Kidney (tissue), 14 donors: ENCODE data around the gene CPN2. TPM values are rescaled to one million over a fixed set of nuclear protein-coding genes. Genes with fewer than 3 reads are reported as not detected.

Experiments used
- DNase-seq, 5 donors: peaks; one replicate each; pipeline ENCODE4 v3.0.0-alpha.2; 2013 to 2020
- FAIRE-seq: peaks from 2 replicates; lab custom pipeline; 2012; peaks lifted over from hg19 to GRCh38; lab: Jason Lieb, UNC
- H3K27ac ChIP-seq, 2 donors: one replicate each; pipeline ENCODE4 v1.7.0; 2013; ENCODE audit warnings: low read depth in 2 of 2, low read length in 2 of 2, inconsistent platforms in 1 of 2
- H3K27me3 ChIP-seq: one replicate; pipeline ENCODE4 v1.7.1; 2013; ENCODE audit warnings: low read length, inconsistent platforms; ENCODE audit not compliant: control insufficient read depth, insufficient read depth
- H3K36me3 ChIP-seq, 3 donors: one replicate each; pipeline versions ENCODE4 v1.7.0 to v1.7.1; 2013; ENCODE audit warnings: low read length in 3 of 3, control low read depth in 1 of 3, inconsistent platforms in 1 of 3; ENCODE audit not compliant: insufficient read depth in 3 of 3, control insufficient read depth in 2 of 3
- H3K4me1 ChIP-seq, 3 donors: one replicate each; pipeline versions ENCODE4 v1.7.0 to v1.7.1; 2013; ENCODE audit warnings: low read length in 3 of 3, inconsistent platforms in 1 of 3, low read depth in 1 of 3; ENCODE audit not compliant: control insufficient read depth in 2 of 3, insufficient read depth in 2 of 3
- H3K4me3 ChIP-seq, 3 donors: one replicate each; pipeline versions ENCODE4 v1.7.0 to v1.8.1; 2013; ENCODE audit warnings: low read length in 3 of 3, control low read depth in 1 of 3, inconsistent platforms in 1 of 3
- H3K9ac ChIP-seq, 3 donors: one replicate each; pipeline versions ENCODE4 v1.7.0 to v1.7.1; 2013; ENCODE audit warnings: low read length in 3 of 3, control low read depth in 1 of 3, inconsistent platforms in 1 of 3
- H3K9me3 ChIP-seq, 3 donors: one replicate each; pipeline versions ENCODE4 v1.7.0 to v1.7.1; 2013; ENCODE audit warnings: low read length in 3 of 3, control low read depth in 1 of 3, inconsistent platforms in 1 of 3; ENCODE audit not compliant: control insufficient read depth in 2 of 3, insufficient read depth in 1 of 3
- CTCF ChIP-seq: IDR thresholded peaks from 3 replicates; pipeline ENCODE4 v1.5.1; 2012; ENCODE audit warnings: mild to moderate bottlenecking, moderate library complexity, borderline replicate concordance; ENCODE audit not compliant: insufficient read depth; ENCODE audit errors: extremely low read depth
- intact Hi-C: fragments of 100-400 bp; cut with DNase I; formaldehyde crosslinking; loops from one replicate; pipeline ENCODE4 v1.11.1; 2022
- polyA plus RNA-seq: library from polyadenylated mRNA; stranded (reverse); fragments of 350-450 nt; fragmentation: Illumina TruSeq; extraction: RNeasy Lipid Tissue Mini Kit (QIAGEN cat#74804); gene quantifications from one replicate; pipeline ENCODE4 v1.2.3, GENCODE V29; 2014; ENCODE audit warnings: low read depth, low replicate concordance; ENCODE audit not compliant: insufficient read depth
- total RNA-seq: library from RNA; stranded (reverse); fragmentation: NEBNext Ultra II Directional; extraction: Animal tissue kit (Norgen Biotek cat#: 25700); gene quantifications from one replicate; pipeline ENCODE4 v1.2.1, GENCODE V29; 2021
- donor health status: control.
- donor health status: control.
- donor health status: control.
- donor health status: control.
- donor health status: control.
- donor health status: DM: yes; HTN: yes; CAD: no.
- donor health status: Normal renal cell carcinoma (clear cell type).

Gene CPN2
- total and polyA plus RNA-seq, 2 donors from 2014 or later, result 0.72 to 15.8 TPM

GRCh38 chr3:194386648-194387047, 35.5 kb upstream of the CPN2 start:
- Histone ChIP-seq H3K9ac (no peak overlapping the region), H3K36me3 (no peaks in the 10 kb centered on the region), H3K4me1 (no peaks in the 10 kb centered on the region), H3K27me3 (no peaks in the 10 kb centered on the region), H3K9me3 (no peaks in the 10 kb centered on the region), H3K4me3 (no peak overlapping the region), H3K27ac (no peak overlapping the region)
- intact Hi-C loops, result no loop called here
- FAIRE-seq, result no peak
- no peak for DNase-seq
- TF ChIP-seq CTCF, result no peak

GRCh38 chr3:194386066-194386465, 34.9 kb upstream of the CPN2 start:
- no peak for TF ChIP-seq CTCF
- Histone ChIP-seq H3K9ac (no peak overlapping the region), H3K27me3 (no peaks in the 10 kb centered on the region), H3K9me3 (no peaks in the 10 kb centered on the region), H3K36me3 (no peaks in the 10 kb centered on the region), H3K4me1 (no peaks in the 10 kb centered on the region), H3K27ac (no peak overlapping the region), H3K4me3 (no peak overlapping the region)
- intact Hi-C loops, result no loop called here
- DNase-seq (peak in 1 of 5 donors; percentile 25), FAIRE-seq (no peak)

- TF ChIP-seq CTCF, result no peak
- Histone ChIP-seq H3K36me3 (no peaks in the 10 kb centered on the region), H3K9ac (no peak overlapping the region), H3K27ac (no peak overlapping the region), H3K9me3 (no peaks in the 10 kb centered on the region), H3K4me1 (no peaks in the 10 kb centered on the region), H3K27me3 (no peaks in the 10 kb centered on the region), H3K4me3 (no peak overlapping the region)
- DNase-seq (peak in 1 of 5 donors; percentile 28), FAIRE-seq (no peak)
- intact Hi-C loops, result no loop called here
Observed at GRCh38 chr3:194384569-194385001, 33.5 kb upstream of the CPN2 start.

- no peaks in the 10 kb centered on the region for H3K27me3 ChIP-seq
- FAIRE-seq (no peak), DNase-seq (peak in 1 of 5 donors; percentile 30)
- TF ChIP-seq CTCF, result no peak
- no peaks in the 10 kb centered on the region for H3K36me3 ChIP-seq
- intact Hi-C loops, result no loop called here
- no peak overlapping the region for H3K9ac ChIP-seq
- no peaks in the 10 kb centered on the region for H3K4me1 ChIP-seq
- H3K4me3 ChIP-seq, result no peak overlapping the region
- no peak overlapping the region for H3K27ac ChIP-seq
- H3K9me3 ChIP-seq, result no peaks in the 10 kb centered on the region
Observed at GRCh38 chr3:194384156-194384555, 33.0 kb upstream of the CPN2 start.
